CD8-positive, alpha-beta memory T cell (primary cell): Measurements from ENCODE around the gene ME3. TPM values are rescaled to one million over a fixed set of nuclear protein-coding genes. Genes with fewer than 3 reads are reported as not detected.
"Not testable (repeated sequence)": the region's sequence is repeated elsewhere in the genome, so short reads cannot be mapped to it uniquely, and the experiment has no call there.

Experiments
- CTCF ChIA-PET: fragments of 350-600 bp; sonication (Branson Sonifier 250); formaldehyde crosslinking; loops from one replicate; lab custom pipeline; 2021; ENCODE audit warnings: antibody characterized with exemption; lab: Charles Lee
- POLR2A ChIA-PET: fragments of 350-600 bp; sonication (Branson Sonifier 250); formaldehyde crosslinking; loops from one replicate; lab custom pipeline; 2021; ENCODE audit warnings: antibody characterized with exemption; lab: Charles Lee
- DNase-seq, 5 donors: peaks; one replicate each; pipeline versions ENCODE4 v3.0.0 to v3.0.0-alpha.2; 2020 to 2022; ENCODE audit warnings: mixed read lengths in 1 of 5
- H3K27ac ChIP-seq: one replicate; pipeline ENCODE4 v1.7.0; 2013; ENCODE audit warnings: low read depth, mild to moderate bottlenecking, low read length, moderate library complexity
- H3K27me3 ChIP-seq: 2 replicates; pipeline ENCODE4 v1.7.0; 2013; ENCODE audit warnings: low read length, mild to moderate bottlenecking; ENCODE audit not compliant: insufficient read depth, poor library complexity, severe bottlenecking
- H3K36me3 ChIP-seq: 2 replicates; pipeline ENCODE4 v1.7.0; 2013; ENCODE audit warnings: mild to moderate bottlenecking, low read length, moderate library complexity; ENCODE audit not compliant: insufficient read depth
- H3K4me1 ChIP-seq: 2 replicates; pipeline ENCODE4 v1.7.0; 2013; ENCODE audit warnings: mild to moderate bottlenecking, low read length, moderate library complexity; ENCODE audit not compliant: insufficient read depth
- H3K4me3 ChIP-seq: 2 replicates; pipeline ENCODE4 v1.7.0; 2013; ENCODE audit warnings: mild to moderate bottlenecking, low read length
- H3K9me3 ChIP-seq: 2 replicates; pipeline ENCODE4 v1.7.0; 2013; ENCODE audit warnings: mild to moderate bottlenecking, low read length
- H3K27ac Mint-ChIP-seq, 8 donors: one replicate each; pipeline ENCODE4 v1.8.0; 2020 to 2021; ENCODE audit warnings: mixed read lengths in 8 of 8, mild to moderate bottlenecking in 6 of 8, inconsistent platforms in 3 of 8, moderate library complexity in 3 of 8
- H3K27me3 Mint-ChIP-seq, 2 donors: one replicate each; pipeline ENCODE4 v1.8.0; 2020 to 2021; ENCODE audit warnings: mixed read lengths in 2 of 2, mild to moderate bottlenecking in 1 of 2, moderate library complexity in 1 of 2
- H3K36me3 Mint-ChIP-seq, 3 donors: one replicate each; pipeline ENCODE4 v1.8.0; 2020 to 2021; ENCODE audit warnings: mixed read lengths in 3 of 3, inconsistent platforms in 1 of 3, mild to moderate bottlenecking in 1 of 3
- H3K4me1 Mint-ChIP-seq, 3 donors: one replicate each; pipeline ENCODE4 v1.8.0; 2020 to 2021; ENCODE audit warnings: mixed read lengths in 3 of 3, inconsistent platforms in 1 of 3, mild to moderate bottlenecking in 1 of 3
- H3K4me3 Mint-ChIP-seq, 7 donors: one replicate each; pipeline ENCODE4 v1.8.0; 2020 to 2021; ENCODE audit warnings: mixed read lengths in 7 of 7, mild to moderate bottlenecking in 6 of 7, moderate library complexity in 4 of 7, inconsistent platforms in 2 of 7
- H3K9me3 Mint-ChIP-seq, 5 donors: one replicate each; pipeline ENCODE4 v1.8.0; 2020 to 2022; ENCODE audit warnings: mixed read lengths in 5 of 5, mild to moderate bottlenecking in 3 of 5, moderate library complexity in 2 of 5, inconsistent platforms in 1 of 5
- polyA plus RNA-seq: library from polyadenylated mRNA; unstranded; fragments of 300-500 nt; fragmentation: Illumina TruSeq; gene quantifications from one replicate; pipeline ENCODE4 v1.2.3, GENCODE V29; 2021
- total RNA-seq, 2 experiments: library from RNA; stranded (reverse); gene quantifications; one replicate each; pipeline ENCODE4 v1.2.3, GENCODE V29; 2021

Gene ME3
- total and polyA plus RNA-seq, 3 experiments from 2014 or later = 1.0 to 1.3 TPM; not detected in 1

DNA sequence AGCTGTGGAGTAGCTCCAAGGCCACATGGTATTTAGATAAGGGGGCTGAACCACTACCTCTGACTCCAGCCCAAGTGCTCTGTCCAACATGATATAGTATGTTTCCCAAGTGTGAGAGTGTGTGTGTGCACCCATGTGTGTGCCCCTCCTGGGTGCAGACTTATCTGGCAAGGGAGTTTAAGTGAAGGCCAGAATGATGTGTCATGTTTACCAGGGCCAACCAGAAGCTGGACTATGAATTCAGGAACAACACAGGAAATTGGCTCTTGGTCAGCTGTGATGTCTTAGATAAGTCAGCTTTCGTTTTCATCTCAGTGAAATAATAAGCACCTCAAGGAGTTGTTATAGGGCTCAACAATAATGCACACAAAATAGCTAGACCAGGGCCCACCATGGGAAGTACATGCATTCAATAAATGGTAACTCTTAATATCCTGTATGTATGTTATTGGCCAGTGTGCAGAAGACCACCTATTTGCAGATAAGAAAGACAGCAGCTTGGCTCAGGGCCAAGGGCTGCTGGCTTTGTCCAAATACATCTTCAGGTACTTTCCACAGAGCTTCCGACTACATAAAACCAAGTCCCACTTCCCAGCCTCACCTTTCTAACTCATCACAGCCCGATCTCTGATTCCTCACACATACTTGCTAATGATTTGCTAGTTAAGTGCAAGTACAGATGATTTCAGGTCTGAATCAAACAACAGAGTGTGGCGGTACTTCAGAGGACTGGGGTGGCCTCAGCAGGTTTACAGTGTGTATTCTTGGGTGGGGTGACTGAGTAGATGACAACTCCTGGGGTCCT lies 120.9 kb downstream of the ME3 start:
- H3K9me3 ChIP-seq = no peaks in the 10 kb centered on the region
- ChIA-PET POLR2A (no interaction called here), CTCF (no interaction called here)
- no peak overlapping the region for H3K27ac Mint-ChIP-seq
- H3K27me3 ChIP-seq = no peaks in the 10 kb centered on the region
- no peak for DNase-seq
- no peak overlapping the region for H3K4me3 ChIP-seq
- peaks cover 0 to 9% of the 10 kb centered on the region in 2 donors for H3K27me3 Mint-ChIP-seq
- H3K4me1 Mint-ChIP-seq = peaks cover 0 to 4% (median 0%) of the 10 kb centered on the region in 3 donors
- H3K36me3 ChIP-seq = no peaks in the 10 kb centered on the region
- no peak overlapping the region for H3K27ac ChIP-seq
- no peaks in the 10 kb centered on the region for H3K4me1 ChIP-seq
- H3K9me3 Mint-ChIP-seq = no peaks in the 10 kb centered on the region
- no peaks in the 10 kb centered on the region for H3K36me3 Mint-ChIP-seq
- H3K4me3 Mint-ChIP-seq = no peak overlapping the region

DNA sequence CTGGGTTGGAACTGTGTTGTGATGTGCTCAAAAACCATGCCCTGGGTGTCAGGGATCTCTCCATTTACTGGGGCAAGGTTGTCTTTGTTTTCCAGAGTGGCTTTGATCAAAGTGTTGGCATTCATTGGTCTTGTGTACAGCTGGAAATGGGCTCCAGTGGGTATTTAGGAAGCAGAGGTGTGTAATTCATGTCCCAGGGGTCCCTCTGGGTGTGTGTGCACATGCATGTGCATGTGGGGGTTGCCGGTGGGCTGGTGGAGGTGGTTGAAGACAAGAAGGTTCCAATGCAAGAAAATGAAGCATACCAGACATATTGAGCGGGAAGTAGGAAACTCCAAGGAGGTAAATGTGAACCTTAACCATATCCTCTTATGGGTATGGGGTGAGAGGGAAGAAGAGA lies 121.7 kb downstream of the ME3 start:
- Mint-ChIP-seq H3K9me3 (no peaks in the 10 kb centered on the region), H3K4me3 (no peak overlapping the region), H3K27me3 (peaks cover 0 to 9% of the 10 kb centered on the region in 2 donors), H3K4me1 (peaks cover 0 to 4% (median 0%) of the 10 kb centered on the region in 3 donors), H3K27ac (no peak overlapping the region), H3K36me3 (no peaks in the 10 kb centered on the region)
- Histone ChIP-seq H3K36me3 (no peaks in the 10 kb centered on the region), H3K27me3 (no peaks in the 10 kb centered on the region), H3K4me1 (no peaks in the 10 kb centered on the region), H3K4me3 (no peak overlapping the region), H3K9me3 (no peaks in the 10 kb centered on the region), H3K27ac (no peak overlapping the region)
- DNase-seq = no peak
- ChIA-PET CTCF (no interaction called here), POLR2A (no interaction called here)

DNA sequence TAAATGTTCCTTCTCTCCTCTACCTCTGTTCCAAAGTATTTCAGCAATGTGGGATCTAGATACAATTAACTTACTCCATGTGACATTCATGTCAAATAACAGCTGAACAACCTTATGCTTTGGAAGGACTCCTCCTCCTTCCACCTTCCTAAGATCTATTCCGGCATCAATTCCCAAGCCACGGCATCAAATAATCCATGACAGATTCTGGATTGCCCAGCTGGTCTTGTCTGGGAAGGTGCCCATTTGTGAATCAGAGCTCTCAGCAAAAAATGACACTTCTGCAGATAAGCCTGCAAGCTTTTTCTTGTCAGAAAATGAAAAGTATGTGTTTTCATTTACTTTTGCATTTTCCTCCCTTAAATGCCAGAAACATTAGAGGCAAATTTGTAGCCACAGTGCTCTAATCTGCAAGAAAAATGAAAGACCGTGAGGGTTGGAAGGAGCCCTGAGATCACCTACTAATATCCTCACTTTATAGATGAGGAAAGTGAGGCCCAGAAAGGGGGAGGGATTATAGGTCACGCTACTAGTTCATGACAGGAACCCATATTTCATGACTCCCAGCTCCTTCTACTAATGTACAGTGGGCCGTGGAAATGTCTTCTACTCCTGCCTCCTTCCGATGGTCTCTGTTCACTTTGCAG lies 124.0 kb downstream of the ME3 start:
- H3K4me1 ChIP-seq = no peaks in the 10 kb centered on the region
- ChIA-PET CTCF (no interaction called here), POLR2A (no interaction called here)
- peaks cover 0 to 9% of the 10 kb centered on the region in 2 donors for H3K27me3 Mint-ChIP-seq
- peaks cover 0 to 4% (median 0%) of the 10 kb centered on the region in 3 donors for H3K4me1 Mint-ChIP-seq
- H3K27me3 ChIP-seq = no peaks in the 10 kb centered on the region
- H3K27ac ChIP-seq = no peak overlapping the region
- no peak overlapping the region for H3K4me3 Mint-ChIP-seq
- H3K27ac Mint-ChIP-seq = no peak overlapping the region
- no peaks in the 10 kb centered on the region for H3K9me3 Mint-ChIP-seq
- H3K9me3 ChIP-seq = no peaks in the 10 kb centered on the region
- no peaks in the 10 kb centered on the region for H3K36me3 Mint-ChIP-seq
- no peak overlapping the region for H3K4me3 ChIP-seq
- no peaks in the 10 kb centered on the region for H3K36me3 ChIP-seq
- DNase-seq = no peak

DNA sequence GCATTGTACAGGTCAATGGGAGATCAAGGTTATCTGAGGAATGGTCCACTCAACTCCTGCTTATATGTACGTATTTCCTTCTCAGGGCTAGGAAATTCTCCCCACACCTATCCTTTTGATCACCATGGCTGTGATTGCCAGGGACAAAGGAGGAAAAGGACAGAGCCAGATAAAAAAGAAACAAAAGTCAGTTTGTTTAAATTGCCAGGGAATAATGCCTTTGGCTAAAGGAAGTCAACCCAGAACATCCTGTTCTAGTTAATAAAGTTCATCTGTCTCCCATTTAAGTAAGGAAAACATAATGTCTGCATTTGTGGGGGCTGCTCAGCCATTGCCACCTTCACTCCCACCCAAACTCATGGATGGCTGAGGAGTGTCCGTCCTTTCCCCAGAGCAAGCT lies 124.7 kb downstream of the ME3 start:
- H3K9me3 ChIP-seq = no peaks in the 10 kb centered on the region
- Mint-ChIP-seq H3K36me3 (no peaks in the 10 kb centered on the region), H3K9me3 (no peaks in the 10 kb centered on the region), H3K27ac (peak overlapping the region in 1 of 8 donors; percentile 39), H3K4me3 (no peak overlapping the region), H3K27me3 (peaks cover 0 to 12% of the 10 kb centered on the region in 2 donors), H3K4me1 (peaks cover 0 to 4% (median 0%) of the 10 kb centered on the region in 3 donors)
- POLR2A ChIA-PET = no interaction called here
- CTCF ChIA-PET = no interaction called here
- no peaks in the 10 kb centered on the region for H3K36me3 ChIP-seq
- H3K27ac ChIP-seq = no peak overlapping the region
- no peak for DNase-seq
- H3K27me3 ChIP-seq = no peaks in the 10 kb centered on the region
- no peaks in the 10 kb centered on the region for H3K4me1 ChIP-seq
- H3K4me3 ChIP-seq = no peak overlapping the region

DNA sequence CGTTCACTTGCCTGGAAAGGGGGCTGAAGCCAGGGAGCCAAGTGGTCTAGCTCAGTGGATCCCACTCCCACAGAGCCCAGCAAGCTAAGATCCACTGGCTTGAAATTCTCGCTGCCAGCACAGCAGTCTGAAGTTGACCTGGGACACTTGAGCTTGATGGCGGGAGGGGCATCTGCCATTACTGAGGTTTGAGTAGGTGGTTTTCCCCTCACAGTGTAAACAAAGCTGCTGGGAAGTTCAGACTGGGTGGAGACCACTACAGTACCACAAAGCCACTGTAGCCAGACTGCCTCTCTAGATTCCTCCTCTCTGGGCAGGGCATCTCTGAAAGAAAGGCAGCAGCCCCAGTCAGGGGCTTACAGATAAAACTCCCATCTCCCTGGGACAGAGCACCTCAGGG lies 131.1 kb downstream of the ME3 start:
- peak overlapping the region in 1 of 7 donors; percentile 11 for H3K4me3 Mint-ChIP-seq
- H3K4me1 Mint-ChIP-seq, H3K27me3 ChIP-seq, H3K36me3 ChIP-seq, H3K9me3 Mint-ChIP-seq, H3K27ac ChIP-seq, H3K27me3 Mint-ChIP-seq, H3K27ac Mint-ChIP-seq, H3K36me3 Mint-ChIP-seq, CTCF ChIA-PET, DNase-seq, H3K4me3 ChIP-seq, H3K4me1 ChIP-seq, POLR2A ChIA-PET, H3K9me3 ChIP-seq: not testable (repeated sequence)

DNA sequence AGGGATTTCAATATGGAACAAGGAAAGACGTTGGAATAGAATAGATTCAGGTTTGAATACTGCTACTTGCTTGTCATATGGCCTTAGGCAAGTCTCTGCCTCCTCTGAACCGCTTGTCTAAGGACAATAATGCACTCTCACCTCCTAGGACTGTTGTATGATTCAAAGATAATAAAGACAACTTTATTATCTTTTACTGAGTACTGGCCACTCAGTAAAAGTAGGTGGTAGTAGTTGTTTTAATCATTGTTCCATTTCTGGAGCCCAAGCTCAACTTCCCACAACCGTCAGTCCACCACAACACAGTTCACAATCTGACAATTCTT lies 134.2 kb downstream of the ME3 start:
- no peak overlapping the region for H3K4me3 Mint-ChIP-seq
- Histone ChIP-seq H3K4me3 (no peak overlapping the region), H3K27me3 (no peaks in the 10 kb centered on the region), H3K4me1 (no peaks in the 10 kb centered on the region), H3K36me3 (no peaks in the 10 kb centered on the region), H3K27ac (no peak overlapping the region), H3K9me3 (no peaks in the 10 kb centered on the region)
- POLR2A ChIA-PET = no interaction called here
- DNase-seq = no peak
- no peaks in the 10 kb centered on the region for H3K36me3 Mint-ChIP-seq
- H3K27ac Mint-ChIP-seq = peak overlapping the region in 1 of 8 donors; percentile 3
- peaks cover 6 to 7% of the 10 kb centered on the region in 2 donors for H3K27me3 Mint-ChIP-seq
- H3K9me3 Mint-ChIP-seq = peaks cover 0 to 3% (median 2%) of the 10 kb centered on the region in 5 donors
- peaks cover 0 to 5% (median 0%) of the 10 kb centered on the region in 3 donors for H3K4me1 Mint-ChIP-seq
- CTCF ChIA-PET = no interaction called here

DNA sequence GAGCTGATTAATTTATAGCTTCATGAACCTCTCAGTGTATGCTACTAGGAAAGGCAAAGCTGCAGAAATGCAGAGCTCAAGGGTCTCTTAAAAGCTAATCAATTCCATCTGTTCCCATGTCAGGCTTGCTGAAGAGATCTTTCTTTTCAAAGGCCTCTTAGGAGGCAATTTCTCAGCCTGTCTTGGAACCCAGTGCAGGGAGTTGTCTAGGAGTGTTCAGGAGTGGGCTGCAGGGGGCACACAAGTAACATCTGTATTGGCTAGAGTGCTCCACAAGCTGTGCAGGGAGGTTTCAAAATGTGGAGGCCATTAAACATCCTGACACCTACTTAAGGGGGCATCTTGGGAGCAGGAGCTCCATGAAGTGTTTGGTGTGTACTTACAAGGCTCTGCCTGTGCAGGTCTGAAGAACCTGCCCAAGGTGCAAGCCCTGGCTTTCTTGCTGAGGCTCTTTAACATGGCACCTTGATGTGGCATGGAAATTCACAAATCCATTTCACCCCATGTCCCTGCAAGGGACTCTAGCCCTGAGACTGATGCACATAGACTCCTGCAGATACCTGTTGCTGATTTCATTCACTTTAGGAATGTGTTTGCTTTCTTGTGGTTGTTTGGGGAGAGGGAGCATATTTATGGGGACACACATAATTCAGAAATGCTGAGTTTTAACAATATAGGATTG lies 134.7 kb downstream of the ME3 start:
- peaks cover 0 to 5% (median 0%) of the 10 kb centered on the region in 3 donors for H3K4me1 Mint-ChIP-seq
- peak overlapping the region in 1 of 8 donors; percentile 3 for H3K27ac Mint-ChIP-seq
- Histone ChIP-seq H3K9me3 (no peaks in the 10 kb centered on the region), H3K27ac (no peak overlapping the region), H3K27me3 (no peaks in the 10 kb centered on the region), H3K36me3 (no peaks in the 10 kb centered on the region), H3K4me1 (no peaks in the 10 kb centered on the region), H3K4me3 (no peak overlapping the region)
- H3K27me3 Mint-ChIP-seq = peaks cover 5 to 7% of the 10 kb centered on the region in 2 donors
- H3K4me3 Mint-ChIP-seq = no peak overlapping the region
- POLR2A ChIA-PET = no interaction called here
- peaks cover 0 to 3% (median 2%) of the 10 kb centered on the region in 5 donors for H3K9me3 Mint-ChIP-seq
- no peaks in the 10 kb centered on the region for H3K36me3 Mint-ChIP-seq
- DNase-seq = no peak
- CTCF ChIA-PET = no interaction called here

DNA sequence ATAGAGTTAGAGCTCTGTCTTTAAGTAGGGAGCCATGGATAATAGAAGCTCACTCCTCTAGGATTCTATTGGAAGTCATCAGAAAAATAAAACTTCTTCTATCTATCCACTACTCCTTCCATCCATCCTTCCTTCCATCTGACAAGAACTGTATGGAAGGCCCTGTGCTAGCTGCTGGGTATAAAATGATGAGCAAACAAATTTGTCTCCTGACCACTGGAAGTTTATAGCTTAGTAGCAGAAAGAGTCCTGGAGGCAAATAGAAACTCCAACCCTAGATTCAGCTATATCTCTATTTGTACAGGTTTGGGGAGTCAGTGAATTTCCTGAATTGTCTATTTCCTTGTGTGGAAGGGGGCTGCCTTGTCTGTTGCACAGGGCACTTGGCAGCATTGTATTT lies 136.6 kb downstream of the ME3 start:
- ChIA-PET CTCF (no interaction called here), POLR2A (no interaction called here)
- no peaks in the 10 kb centered on the region for H3K27me3 ChIP-seq
- Mint-ChIP-seq H3K4me3 (no peak overlapping the region), H3K27ac (no peak overlapping the region), H3K36me3 (no peaks in the 10 kb centered on the region), H3K27me3 (peaks cover 4 to 7% of the 10 kb centered on the region in 2 donors), H3K4me1 (no peaks in the 10 kb centered on the region), H3K9me3 (peaks cover 0 to 3% (median 0%) of the 10 kb centered on the region in 5 donors)
- H3K4me3 ChIP-seq = no peak overlapping the region
- no peaks in the 10 kb centered on the region for H3K36me3 ChIP-seq
- DNase-seq = no peak
- no peaks in the 10 kb centered on the region for H3K9me3 ChIP-seq
- no peaks in the 10 kb centered on the region for H3K4me1 ChIP-seq
- H3K27ac ChIP-seq = no peak overlapping the region
